ENCODE measurements around the gene TRIM33.

DNA sequence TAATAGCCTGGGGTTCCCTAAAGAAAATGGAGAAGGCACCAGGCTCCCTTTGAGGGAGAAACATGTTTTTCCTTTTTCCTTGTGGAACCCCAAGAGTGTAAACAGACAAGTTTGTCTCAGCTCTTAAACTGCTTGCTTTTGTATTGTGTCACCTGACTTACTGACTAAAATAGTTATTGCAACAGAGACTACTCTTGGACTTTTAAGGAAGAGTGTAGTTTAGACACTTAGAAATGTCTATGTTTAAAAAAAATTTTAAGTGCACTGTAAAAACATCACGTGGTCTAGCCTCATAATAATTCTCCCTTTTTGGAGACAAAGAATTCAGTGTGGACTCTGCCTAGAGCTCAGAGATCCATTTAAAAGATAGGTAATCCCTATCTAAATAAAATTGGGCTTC lies 141.1 kb downstream of the TRIM33 start:
- TF ChIP-seq POLR2A (IDR thresholded peaks at IDR 0.05): no peak
- TF ChIP-seq, protein P1, sequence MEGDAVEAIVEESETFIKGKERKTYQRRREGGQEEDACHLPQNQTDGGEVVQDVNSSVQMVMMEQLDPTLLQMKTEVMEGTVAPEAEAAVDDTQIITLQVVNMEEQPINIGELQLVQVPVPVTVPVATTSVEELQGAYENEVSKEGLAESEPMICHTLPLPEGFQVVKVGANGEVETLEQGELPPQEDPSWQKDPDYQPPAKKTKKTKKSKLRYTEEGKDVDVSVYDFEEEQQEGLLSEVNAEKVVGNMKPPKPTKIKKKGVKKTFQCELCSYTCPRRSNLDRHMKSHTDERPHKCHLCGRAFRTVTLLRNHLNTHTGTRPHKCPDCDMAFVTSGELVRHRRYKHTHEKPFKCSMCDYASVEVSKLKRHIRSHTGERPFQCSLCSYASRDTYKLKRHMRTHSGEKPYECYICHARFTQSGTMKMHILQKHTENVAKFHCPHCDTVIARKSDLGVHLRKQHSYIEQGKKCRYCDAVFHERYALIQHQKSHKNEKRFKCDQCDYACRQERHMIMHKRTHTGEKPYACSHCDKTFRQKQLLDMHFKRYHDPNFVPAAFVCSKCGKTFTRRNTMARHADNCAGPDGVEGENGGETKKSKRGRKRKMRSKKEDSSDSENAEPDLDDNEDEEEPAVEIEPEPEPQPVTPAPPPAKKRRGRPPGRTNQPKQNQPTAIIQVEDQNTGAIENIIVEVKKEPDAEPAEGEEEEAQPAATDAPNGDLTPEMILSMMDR (IDR thresholded peaks at IDR 0.05): no peak
